GM19239 (cell line): ENCODE measurements around the gene MGMT.

Source experiments
- DNase-seq: peaks from one replicate; pipeline ENCODE4 v3.0.0; 2011; ENCODE audit warnings: low spot score; ENCODE audit not compliant: insufficient read length
- FAIRE-seq: peaks from 2 replicates; lab custom pipeline; 2011; peaks lifted over from hg19 to GRCh38; lab: Jason Lieb, UNC

The MGMT gene

DNA sequence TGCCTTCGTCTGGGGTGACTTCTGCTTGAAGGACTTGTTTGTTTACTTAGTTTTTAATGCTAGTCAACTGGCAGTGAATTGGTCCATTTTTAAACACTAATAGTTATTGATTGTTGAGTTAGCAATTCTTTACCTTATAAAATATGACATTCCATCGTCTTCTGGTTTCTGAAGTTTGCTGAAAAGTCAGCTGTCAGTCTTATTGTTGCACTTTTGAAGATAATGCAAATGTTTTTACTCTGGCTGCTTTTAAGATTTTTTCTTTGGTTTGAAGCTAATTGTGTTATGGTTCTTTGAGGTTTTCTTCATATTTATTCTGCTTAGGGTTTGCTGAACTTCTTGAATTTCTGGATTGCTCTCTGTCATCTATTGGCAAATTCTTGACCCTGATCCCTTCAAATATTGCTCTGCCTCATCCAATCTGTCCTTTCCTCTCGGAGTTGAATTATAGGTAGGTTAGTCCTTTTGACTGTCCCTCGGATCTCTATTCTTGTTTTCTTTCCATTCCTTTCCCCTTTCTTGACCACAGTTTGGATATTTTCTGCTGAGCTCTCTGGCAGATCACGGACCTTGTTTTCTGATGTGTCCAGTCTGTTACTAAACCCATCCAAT lies 24.2 kb downstream of the MGMT start:
- DNase-seq (no peak), FAIRE-seq (no peak)

- DNase-seq: no peak
- no peak for FAIRE-seq
These were observed 27.1 kb downstream of the MGMT start for GRCh38 chr10:129494176-129494575.

GRCh38 chr10:129494740-129495139 lies 27.7 kb downstream of the MGMT start:
- DNase-seq (no peak), FAIRE-seq (no peak)

DNA sequence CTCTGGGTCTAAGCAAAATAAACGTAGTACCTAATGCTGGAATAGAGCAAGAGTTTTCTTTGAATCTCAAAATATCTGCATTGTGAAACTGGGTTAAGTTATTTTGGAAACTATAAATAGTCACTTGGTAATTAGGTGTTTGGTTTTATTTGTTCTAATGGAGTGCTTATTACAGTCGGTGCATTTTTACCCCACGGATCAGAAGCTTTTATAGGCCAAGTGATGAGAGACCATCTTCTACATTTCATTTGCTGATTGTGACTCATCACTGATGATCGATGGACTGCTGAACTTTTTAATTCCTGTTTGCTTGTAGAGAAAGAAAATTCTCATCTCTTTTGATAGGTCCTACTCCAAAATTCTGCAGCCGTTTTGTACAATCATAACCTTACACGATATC lies 28.2 kb downstream of the MGMT start:
- DNase-seq: no peak
- FAIRE-seq: no peak

DNA sequence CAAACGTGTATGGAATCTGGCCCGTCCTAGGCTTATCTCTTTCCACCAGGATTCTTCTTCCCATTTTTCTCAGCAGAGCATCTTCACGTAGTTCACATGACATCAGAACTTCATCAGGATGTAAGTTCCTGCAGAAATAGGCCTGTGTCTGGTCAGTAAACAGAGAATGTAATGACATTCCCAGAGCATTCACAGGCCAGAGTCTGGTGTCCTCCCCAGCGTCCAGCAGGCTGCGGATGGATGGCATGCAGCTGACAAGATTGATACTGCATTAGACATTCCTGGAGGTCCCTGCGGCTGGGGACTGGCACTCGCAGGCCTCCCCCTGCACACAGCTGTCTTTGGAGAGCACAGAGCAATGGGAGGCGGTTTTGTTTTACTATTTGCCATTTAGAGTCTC lies 28.7 kb downstream of the MGMT start:
- FAIRE-seq: no peak
- DNase-seq: no peak

GRCh38 chr10:129497013-129497412 lies 30.0 kb downstream of the MGMT start:
- no peak for DNase-seq

DNA sequence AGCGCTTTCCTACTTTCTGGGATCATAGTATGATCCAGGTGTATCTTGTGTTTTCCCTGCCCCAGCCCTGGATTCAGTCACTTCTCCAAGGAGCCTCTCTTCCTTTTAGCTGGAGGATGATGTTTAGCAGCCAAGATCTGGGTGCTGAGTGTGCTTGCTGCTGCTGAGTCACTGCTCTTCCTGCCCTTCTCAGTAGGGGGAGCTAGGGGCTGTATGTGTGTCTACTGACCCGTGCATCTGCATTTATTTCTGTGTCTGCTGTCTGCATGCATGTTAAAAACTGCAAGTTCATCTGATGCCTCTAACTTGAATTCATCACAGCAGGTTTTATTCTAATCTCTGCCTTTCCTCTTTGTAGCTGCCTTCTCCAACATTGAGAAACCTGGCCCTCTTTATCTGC lies 31.6 kb downstream of the MGMT start:
- DNase-seq (no peak), FAIRE-seq (no peak)

More at GRCh38 chr10:129497013-129497412, 30.0 kb downstream of the MGMT start:
- FAIRE-seq: no peak

DNA sequence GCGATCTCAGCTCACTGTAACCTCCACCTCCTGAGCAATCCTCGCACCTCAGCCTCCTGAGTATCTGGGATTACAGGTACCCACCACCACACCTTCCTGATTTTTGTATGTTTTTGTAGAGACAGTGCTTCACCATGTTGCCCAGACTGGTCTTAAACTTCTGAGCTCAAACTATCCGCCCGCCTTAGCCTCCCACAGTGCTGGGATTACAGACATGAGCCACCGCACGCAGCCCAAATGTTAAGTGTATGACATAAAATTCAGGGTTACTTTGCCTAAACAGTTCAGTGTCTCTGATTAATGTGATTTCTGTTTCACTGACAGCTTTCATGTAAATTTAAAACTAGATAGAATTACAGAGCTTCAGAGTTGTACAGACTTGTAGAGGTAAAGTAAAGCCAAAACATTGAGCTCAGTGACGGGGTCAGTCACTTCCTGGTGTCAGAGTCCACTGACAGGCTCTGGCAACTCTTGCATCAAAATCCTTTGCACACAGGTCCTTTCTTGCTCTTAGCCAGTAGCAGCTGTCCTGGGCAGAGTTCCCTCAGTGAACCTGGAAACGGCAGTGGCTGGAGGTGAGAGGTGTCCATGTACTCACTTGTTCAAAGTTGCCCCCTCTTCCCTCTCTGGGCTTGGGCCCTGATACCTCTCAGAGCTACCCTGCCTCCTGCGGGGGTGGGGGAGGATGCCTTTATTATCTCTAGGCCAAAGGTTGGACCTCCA lies 33.7 kb downstream of the MGMT start:
- FAIRE-seq (no peak), DNase-seq (no peak)

DNA sequence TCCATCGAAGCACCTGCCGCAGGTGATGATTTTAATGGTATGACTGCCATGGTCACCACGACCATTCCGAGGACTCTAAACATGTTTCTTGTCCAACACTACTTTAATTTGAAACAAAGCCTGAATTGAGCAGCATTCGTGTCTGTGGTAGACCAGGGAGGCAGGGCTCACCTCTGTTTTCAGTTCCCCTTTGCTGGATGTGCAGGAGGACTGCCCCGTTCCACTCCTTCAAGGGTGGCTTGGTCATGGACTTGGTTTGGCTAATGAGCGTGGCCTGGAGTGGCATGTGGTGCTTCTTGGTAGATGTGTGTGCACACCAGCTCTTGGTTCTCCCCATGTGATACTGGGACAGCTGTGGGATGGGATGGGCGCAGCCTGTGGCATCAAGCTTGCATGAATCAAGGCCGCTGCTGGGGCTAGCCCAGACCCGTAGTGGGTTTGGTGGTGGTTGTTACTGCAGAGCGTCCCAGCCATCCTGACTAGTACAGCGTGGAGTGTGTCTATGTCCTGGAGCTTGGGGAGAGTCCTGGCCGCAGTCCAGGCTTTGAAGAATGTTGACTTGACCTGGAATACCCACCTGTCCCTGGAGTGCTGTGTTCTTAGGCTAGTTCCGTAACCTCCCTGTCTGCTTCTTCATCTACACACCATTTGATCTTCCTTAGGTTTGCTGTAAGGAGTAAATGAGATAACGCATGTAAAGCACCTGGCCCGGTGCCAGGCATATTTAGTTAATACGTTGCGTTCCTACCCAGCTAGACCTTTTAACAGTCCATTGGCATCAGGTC lies 34.8 kb downstream of the MGMT start:
- FAIRE-seq (peak; percentile 31), DNase-seq (peak; percentile 26)

GRCh38 chr10:129502448-129502847 lies 35.4 kb downstream of the MGMT start:
- FAIRE-seq: no peak

GRCh38 chr10:129505500-129506075 lies 38.5 kb downstream of the MGMT start:
- no peak for FAIRE-seq
- no peak for DNase-seq

More at GRCh38 chr10:129502448-129502847, 35.4 kb downstream of the MGMT start:
- no peak for DNase-seq

DNA sequence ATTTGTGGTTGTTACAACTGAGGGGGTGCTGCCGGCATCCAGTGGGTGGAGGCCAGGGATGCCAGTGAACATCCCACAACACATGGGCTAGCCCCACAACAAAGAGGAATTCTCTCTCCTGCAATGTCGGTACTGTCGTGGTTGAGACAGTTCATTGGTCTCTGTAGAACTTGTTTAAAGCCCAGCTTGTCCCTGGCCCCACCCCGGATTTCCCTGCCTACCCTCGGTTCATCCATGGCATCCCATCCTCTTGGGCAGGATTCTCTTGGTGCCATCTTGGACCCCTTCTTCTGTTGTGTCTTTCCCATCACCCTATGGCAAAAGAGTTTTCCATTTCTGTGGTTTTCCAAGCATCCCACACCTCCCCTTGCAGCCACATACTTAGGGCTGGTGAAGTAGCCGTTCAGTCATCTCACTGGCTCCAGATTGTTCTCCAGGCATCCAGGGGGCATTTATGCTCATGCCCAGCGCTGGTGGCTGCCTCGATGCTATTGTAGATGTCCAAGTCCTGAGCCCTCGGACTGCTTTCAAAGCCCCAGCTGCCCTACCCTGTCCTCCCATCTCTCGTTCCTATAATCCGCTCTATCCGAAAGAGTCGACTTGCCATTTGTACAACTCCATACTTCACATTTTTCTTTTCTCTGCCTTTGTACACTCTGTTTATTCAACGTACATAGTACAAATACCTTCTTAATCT lies 39.2 kb downstream of the MGMT start:
- DNase-seq (no peak), FAIRE-seq (no peak)

GRCh38 chr10:129507216-129507889 lies 40.3 kb downstream of the MGMT start:
- FAIRE-seq: no peak

GRCh38 chr10:129509155-129509554 lies 42.1 kb downstream of the MGMT start:
- DNase-seq (no peak), FAIRE-seq (no peak)

More at GRCh38 chr10:129507216-129507889, 40.3 kb downstream of the MGMT start:
- no peak for DNase-seq

DNA sequence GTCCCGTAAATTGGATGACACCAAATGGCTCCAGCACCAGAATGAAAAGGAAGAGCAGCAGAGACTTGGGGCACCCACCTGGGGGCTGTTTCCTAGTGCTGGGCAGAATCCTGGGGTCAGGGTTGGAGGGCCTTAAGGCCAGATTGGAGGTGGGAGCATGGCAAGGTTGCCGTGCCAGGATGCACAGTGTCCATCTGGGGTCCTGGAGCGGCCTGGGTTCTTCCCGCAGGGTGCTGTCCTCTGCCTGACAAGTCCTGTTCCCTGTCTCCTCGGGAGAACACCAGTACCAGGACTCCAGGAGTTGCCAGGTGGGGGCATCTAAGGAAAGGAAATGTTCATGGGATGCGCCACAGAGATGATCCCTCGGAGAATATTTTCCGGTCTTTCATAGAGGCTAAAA lies 42.8 kb downstream of the MGMT start:
- DNase-seq (no peak), FAIRE-seq (no peak)

GRCh38 chr10:129511086-129511485 lies 44.0 kb downstream of the MGMT start:
- FAIRE-seq (no peak), DNase-seq (no peak)

GRCh38 chr10:129511758-129512157 lies 44.7 kb downstream of the MGMT start:
- no peak for FAIRE-seq

DNA sequence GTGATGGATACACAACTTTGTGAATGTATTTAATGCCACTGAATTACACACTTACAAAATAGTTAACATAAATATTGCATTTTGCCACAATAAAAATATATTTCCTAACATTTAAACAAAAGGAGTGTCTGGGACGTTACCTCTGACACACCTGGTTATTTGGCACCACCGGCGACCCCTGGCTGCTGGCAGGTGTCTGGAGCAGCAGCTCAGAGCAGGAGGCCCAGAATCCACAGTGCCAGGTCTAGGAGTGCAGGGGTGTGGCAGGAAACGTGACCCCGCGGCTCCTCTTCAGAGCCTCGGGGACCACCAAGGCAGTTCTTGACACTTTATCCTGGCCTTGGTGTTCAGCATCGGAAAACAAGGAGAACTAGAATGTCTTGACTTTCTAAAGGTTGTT lies 46.3 kb downstream of the MGMT start:
- no peak for FAIRE-seq
- no peak for DNase-seq

More at GRCh38 chr10:129511758-129512157, 44.7 kb downstream of the MGMT start:
- DNase-seq: no peak

DNA sequence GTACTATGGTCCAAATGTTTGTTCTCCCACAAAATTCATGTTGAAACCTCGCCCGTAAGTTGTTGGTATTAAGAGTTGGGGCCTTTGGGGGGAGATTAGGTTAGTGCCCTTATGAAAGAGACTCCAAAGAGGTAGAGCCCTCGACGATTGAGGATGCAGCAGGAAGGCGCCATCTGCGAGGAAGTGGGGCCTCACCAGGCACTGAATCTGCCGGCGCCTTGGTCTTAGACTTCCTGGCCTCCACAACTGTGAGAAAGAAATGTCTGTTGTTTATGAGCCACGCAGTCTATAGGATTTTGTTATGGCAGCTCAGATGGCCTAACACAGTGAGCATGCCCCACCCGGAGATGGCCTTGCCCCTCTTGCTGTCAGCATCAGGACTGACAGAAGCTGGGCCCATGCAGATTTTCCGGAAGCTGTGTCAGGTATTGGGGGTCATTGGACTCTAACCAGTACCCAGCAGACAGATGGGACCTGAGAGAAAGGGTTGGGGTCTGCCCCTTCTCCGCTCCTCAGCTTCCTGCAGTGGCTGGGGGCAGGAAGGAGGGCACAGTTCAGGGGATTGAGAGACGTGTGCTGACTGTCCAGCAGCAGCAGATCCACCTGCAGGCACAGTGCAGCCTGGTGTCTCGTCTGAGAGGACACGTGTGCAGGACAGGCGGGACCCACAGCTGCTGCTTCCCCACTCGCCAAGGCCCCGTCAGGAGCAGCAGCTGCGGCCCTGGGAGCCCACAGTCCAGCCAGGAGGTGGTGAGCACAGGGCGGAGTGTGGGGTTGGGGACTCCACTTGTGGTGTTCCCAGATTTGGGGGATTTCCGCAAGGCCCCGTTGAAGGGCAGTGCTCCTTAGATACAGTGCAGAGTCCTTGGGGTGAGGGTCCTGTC lies 47.8 kb downstream of the MGMT start:
- FAIRE-seq (no peak), DNase-seq (no peak)
